Stimulated activated CD8-positive, alpha-beta memory T cell treated with anti-CD3 and anti-CD28 coated beads, Interleukin-7, amount 100 ng/mL, for 4 hours (primary cell): ENCODE measurements around the gene PPP2R2C.

Experiments used
- DNase-seq, 2 donors: peaks; one replicate each; pipeline ENCODE4 v3.0.0-alpha.2; 2020; ENCODE audit warnings: low read depth in 2 of 2

Gene PPP2R2C

DNA sequence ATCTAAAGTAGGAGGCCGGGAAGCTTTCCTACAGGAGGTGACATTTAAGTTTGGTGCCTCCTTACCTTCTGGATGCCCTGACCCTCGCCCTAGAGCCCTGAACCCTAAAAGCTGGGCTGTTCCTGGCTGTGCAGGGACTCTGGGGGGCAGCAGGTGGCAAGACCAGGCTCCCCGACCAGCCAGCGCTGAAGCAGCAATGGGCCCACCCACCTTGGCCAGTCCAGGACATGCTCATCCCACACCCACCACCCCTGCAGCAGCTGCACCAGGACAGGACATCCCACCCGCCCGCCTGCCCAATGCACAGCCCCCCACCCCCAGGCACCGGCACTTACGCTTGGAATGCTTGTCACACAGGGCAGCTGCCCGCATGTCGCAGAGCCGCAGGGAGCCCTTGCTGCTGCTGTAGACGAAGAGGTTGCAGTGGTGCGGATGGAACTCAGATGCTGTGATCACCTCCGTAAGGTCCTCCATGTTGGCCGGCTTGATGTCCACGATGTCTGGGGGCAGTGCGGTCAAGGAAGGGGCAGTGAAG lies 124.8 kb downstream of the PPP2R2C start:
- no peak for DNase-seq

DNA sequence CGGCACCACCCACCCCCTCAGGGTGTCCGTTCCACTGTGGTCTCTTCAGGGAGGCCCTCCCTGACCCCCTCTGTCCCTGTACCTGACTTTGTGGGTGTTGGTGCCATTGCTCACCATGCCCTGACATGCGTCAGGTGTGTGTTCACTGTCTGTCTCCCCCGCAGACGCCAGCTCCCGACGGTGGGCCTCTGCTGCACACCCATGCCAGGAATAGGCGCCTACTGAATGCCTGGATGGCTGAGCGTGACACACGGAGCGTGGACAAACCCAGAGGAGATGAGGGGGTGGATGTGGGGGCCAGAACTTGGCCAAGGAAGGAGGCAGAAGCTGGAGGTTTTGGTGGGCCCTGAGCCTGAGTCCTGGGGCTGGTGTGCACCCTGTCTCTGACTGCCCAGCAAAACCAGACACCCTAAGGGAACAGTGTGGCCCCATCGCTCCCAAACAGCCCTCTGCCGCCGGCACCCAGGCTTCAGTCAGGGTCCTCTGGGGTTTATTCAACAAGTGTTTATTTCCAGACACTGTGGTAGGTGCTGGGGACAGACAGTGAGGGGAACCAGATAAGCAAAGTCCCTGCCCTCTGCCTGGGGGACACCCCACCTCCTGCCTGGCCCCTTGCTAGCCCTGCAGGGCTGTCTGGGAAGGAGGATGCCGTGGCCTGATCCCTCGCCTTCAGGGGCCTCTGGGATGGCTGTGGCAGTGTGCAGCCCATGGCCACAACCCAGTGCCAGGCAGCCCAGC lies 125.9 kb downstream of the PPP2R2C start:
- DNase-seq: no peak

DNA sequence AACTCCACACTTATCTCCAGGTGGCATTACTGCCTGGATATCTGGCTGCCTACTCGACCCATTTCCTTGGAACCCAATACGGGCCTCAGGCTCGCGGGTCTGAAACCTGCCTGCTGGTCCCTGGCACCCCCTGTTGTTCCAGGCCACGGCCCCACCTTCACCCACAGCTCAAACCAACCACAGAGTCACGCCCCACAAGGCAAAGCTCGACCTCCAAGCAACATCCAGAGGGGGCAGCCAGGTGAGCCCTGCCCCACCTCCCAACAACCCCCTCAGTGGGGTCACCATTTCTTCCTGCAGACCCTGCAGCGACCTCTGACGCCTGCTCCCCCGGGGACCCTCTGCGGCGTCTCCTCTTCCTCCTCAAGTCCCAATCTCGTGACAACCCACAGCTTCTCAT lies 126.5 kb downstream of the PPP2R2C start:
- no peak for DNase-seq

DNA sequence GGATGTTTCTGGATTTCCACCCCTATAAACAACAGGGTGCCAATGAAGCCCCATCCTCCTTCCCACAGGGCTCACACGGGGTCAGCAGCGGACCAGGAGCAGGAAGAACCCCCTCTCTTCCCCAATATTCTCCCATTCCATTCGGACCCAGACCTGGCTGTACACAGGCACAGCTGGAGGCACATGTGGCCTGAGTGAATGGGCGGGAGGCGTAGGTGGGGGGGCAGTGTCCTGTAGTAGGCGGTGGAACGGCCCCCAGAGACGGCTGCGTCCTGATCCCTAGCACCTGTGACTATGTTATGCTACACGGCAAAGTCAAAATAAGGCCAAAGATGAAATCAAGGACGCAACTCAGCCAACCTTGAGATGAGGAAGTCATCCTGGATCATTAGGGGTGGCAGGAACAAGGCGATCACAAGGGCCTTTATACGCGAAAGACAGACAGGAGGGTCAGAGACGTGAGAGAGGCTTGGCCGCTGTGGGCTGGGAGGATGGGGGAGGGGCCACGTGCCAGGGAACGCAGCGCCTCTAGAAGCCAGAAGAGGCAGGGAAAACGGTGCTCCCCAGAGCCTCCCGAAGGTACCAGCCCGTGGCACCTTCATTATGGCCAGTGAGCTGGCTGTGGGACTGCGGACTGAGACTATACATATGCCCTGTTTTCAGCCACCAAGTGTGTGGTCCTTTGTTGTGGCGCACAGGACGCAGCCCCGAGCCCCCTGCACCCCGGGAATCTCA lies 127.2 kb downstream of the PPP2R2C start:
- no peak for DNase-seq

DNA sequence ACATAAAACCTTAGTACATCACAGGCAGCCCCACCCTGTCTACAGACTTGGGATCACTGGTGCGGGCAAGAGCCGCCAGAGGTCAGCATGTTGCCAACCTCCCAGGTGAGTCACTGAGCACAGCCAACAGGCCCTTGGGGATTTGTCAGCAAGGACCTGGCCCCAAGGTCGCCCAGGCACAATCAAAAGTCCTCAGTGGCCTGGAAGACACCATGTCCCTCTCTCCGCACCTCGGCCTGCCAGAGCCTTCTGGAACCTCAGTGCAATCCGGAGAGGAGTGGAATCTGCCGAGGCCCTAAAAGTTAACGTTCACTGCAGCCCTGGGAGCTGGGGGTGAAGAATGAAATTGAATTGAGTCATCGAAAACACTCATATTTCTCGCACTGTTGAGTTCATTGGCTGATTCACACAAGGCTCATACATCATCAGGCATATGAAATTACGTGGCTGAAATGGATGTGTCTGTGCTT lies 128.4 kb downstream of the PPP2R2C start:
- DNase-seq: no peak

DNA sequence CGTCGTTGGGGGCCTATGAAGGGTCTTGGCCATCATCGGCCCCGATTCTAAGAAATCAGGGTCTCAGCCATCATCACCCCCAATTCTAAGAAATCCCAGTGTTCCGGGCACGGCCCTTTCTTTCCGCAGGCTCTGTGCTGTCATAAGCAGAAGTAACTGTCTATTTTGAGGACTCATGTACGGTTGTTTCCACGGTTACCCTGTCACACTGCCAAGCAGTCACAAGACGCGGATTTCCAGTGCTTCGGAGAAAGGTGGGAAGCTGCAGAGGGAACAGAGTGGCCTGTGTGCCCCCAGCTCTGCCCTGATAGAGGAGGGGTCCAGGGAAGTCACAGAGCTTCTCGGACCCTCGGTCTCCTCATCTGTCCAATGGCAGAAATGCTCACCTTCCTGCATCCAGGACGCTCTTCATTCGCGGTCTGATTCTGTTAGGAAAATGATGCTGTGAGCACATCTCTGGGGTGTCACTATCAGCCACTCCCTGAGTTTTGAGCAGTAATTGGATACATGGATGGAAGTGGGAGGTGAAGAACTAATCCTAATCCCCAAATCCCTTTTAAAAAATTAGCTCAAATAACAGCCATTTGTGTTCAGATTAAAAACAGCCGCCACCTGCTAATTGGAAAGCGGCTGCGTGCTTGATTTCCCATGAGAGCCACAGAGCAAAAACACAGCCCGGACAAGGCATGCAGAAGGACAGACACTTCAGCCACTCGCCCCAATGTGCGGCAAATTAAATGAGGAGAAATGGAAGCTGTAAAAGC lies 129.7 kb downstream of the PPP2R2C start:
- no peak for DNase-seq

DNA sequence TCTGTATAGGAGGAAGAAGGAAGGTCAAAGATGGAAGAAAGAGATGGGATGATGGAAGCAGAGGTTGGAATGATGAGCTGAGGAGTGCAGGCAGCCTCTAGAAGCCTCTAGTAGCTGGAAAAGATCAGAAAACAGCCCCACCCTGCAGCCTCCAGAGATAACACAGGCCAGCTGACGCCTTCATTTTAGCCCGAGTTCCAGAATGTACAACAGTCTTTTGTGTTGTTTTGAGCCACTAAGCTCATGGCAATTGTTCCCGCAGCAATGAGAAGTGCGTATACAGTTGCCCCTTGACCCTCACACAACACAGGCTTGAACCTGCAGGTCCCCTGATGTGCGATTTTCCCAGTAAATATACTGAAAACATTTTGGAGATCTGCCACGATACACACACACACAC lies 130.7 kb downstream of the PPP2R2C start:
- no peak for DNase-seq

DNA sequence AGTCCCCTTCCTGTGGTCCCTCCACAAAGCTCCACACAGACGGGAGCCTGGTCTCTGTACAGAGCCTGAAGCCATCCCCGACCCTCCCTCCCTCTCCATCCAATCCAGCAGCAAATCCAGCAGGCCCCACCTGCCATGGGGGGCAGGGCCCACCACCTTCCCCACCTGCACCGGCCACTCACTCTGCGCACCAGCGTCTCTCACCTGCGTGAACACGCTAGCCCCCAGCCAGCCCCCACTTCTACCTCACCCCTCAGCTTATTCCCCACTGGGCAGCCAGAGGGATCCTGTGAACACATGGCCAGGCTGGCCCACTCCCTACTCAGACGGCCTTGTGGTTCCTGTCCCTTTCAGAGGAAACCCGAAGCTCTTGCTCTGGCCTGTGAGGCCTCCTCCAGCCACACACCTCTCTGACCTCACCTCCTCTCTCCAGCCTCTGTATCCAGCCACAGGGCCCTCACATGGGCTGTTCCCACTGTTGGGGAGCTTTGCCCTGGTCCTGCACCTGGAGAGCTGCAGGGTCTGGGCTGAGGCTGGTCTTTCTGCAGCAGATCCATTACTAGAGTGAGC lies 131.9 kb downstream of the PPP2R2C start:
- no peak for DNase-seq

DNA sequence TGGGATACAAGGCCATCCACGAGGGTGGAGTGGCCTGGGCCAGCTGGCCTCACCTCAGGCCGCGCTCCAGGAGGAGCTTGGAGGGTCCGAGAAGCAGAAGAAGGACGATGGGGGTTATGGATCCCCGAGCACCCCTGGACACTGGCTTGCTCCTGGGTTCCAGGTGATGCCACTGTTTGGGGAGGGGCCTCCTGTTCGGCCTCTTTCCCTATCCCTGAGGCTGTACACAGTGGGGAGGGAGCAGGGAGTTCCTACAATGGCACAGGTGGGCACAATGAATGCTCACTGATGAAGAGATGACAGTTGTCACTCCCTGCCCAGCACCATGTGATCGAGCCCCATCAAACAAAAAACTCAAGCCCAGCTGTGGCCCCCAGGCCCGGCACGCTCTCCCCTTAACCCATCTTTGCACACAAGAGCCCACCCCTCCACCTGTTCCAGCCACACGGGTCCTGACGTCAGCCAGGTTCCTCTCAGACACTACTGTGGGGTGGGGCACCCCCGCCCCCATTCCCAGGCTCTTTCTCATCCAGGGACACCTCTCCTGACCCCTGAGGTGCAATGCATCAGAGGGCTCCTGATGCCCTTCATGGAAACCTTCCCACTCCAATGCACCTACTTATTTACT lies 132.5 kb downstream of the PPP2R2C start:
- DNase-seq: no peak

DNA sequence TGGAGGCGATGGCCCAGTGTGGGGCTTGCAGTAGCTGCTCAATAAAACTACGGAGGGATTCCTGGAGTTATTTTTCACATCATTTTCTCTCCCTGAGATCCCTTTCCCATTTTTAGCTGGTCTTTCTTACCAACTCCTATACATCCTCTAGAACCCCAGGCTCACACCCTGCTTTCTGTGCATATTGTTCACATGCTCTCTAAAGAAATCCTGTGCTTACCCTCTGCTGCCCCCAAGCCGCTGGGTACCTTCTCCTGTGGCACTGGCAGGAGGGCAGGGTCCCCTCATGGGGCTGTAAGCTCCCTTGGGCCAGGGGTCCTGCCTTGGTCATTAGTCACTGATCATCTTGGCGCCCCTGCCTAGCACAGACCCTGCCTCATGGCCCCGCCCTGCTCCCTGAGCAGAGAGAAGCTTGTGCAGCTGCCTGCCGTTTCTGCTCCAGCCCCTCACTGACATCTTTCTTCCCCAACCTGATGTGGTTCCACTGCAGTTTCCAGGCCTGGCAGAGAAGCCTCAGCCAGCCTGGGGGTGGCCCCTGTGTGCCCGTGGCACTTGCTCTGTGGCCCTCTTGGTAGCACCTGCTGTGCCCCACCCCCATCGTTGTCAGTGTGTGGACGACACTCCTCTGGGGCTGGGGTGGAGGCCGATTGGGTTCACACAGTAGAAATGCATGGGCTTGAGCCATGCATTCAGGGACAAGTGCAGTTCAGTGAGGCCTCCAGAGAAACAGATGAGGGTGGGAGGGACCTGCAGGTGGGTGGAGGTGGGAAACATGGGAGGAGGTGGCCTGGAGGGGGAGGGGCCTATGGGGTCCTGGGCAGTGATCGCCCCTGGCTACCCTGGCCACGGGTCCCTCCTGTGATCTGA lies 133.2 kb downstream of the PPP2R2C start:
- no peak for DNase-seq

DNA sequence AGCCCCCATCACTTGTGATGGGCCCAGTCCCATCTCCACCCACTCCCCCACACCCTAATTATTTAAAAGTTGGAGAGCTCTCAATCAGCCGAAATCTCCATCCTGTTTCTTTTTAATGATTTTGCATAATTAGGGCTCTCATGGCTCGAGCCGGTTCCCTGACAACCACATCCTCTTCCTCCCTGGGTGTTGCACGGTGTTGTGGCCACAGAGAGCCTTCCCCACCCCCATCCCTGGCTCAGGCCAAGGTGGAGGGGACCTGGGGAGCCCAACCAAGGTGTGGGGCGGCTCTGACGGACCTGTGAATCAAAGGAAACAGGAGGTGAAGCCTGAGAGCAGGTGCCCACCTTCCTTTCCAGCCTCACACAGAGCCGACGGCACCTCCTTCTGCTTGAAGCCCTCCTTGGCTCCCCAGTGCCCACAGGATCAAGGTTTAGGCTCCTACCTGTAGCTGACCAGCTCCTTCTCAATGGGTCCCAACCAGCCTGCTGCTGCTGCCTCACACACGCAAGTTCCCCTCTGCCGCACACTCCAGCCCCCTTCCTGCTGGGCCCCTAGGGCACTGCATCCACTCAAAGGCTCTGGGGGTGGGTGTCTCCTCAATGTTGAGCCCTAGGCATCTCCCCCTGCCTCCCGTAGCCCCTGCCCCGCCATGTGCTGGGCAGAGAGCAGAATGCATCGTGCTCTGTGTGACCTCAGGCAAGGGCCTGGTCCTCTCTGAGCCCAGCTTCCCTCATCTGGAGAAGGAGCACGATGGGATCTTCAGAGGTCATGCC lies 134.1 kb downstream of the PPP2R2C start:
- no peak for DNase-seq

DNA sequence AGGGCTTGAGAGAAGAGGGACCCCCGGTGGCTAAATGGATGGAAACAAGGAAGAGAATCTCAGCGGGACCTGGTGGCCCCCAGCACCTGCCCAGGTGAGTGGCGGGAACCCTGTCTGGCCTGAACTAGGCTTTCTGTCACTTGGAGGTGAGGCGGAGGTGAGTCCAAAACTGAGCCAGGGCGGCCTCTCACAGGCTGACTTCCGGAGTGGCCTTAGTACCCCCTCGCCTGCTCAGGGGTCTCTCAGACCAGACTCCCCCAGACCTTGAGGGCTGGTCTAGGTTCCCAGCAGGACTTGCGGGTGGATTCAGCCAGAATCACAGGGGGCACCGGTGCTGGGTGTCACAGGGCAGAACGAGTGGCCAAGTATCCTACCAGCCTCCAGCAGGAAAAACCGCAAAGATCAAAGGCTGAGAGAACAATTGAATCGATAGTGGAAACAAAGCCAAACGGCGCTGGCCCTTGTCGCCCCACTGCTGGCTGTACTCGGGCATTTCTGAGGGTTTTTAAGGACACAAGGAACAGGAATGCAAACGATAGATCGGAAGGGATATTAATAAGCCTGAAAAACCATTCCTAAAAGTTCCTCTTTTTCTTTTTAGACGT lies 135.0 kb downstream of the PPP2R2C start:
- no peak for DNase-seq

DNA sequence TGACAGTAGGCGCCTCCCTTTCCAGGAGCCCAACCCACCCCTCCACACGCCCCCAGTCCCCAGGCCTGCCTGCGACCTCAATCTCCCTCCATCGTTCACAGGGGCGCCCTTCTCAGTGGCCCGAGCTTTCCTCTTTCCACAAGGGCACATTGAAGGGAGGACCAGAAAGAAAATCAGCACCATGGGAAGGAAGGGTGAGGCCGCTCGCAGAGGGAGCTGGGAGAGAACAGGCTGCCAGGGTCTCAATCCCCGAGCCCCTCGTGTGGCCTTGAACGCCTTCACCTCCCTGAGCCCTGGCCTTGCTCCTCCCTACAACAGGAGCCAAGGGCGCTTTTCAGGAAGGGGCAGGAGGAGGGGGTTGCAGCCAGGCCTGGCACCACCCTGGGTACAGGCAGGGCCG lies 136.2 kb downstream of the PPP2R2C start:
- DNase-seq: no peak

DNA sequence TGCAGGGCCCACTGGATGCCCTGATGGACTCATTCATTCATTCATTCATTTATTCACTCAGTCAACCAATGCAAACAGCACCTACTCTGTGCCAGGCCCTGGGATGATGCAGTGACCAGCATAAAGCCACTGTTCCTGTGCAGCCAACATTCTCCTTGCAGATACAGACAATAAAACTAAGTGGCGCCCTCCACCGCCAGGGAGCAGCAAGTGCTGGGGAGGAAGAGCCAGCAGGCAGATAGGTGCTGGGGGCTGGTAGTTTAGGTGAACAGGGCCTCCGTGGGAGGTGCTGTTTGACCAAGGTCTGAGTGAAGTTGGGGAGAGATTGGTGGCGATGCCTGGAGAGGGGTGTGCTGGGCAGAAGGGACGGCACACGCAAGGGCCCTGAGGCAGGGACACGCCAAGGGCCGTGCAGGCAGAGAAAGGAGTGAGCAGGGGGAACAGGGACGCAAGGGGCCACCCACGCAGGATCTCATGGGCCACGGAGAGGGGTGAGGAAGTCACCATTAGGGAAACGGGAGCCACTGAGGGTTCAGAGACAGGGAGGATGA lies 137.3 kb downstream of the PPP2R2C start:
- no peak for DNase-seq

DNA sequence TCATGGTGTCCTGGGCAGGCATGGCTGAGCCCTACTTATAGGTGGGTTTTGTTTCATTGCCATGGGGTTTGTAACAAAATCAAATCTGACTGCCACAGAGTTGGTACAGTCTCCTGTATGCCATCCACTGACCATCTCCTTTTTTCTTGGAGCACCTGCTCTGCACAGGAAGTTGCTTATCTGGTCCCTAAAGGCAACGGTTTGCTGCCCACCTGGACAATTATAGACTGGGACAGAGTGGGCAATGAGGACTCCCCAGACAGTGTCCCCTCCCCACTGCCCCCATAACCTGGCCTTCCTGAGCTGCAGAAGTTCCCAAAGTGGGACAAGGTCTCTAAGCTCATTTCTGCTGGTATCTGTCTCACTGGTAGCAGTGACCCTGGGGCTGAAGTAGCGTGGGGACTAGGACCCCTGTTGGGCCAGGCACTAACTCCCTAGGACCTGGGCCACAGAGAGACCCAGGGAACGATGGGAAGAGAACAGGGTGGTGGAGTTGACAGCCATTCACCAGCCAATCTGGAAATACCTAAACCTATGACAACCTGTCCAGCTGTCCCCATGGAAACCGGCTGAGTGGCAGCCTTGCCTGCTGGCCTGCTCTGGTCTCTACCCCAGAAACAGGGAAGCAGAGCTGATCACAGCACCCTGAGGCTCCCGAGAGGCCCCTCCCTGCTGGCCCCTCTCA lies 138.1 kb downstream of the PPP2R2C start:
- DNase-seq: no peak

DNA sequence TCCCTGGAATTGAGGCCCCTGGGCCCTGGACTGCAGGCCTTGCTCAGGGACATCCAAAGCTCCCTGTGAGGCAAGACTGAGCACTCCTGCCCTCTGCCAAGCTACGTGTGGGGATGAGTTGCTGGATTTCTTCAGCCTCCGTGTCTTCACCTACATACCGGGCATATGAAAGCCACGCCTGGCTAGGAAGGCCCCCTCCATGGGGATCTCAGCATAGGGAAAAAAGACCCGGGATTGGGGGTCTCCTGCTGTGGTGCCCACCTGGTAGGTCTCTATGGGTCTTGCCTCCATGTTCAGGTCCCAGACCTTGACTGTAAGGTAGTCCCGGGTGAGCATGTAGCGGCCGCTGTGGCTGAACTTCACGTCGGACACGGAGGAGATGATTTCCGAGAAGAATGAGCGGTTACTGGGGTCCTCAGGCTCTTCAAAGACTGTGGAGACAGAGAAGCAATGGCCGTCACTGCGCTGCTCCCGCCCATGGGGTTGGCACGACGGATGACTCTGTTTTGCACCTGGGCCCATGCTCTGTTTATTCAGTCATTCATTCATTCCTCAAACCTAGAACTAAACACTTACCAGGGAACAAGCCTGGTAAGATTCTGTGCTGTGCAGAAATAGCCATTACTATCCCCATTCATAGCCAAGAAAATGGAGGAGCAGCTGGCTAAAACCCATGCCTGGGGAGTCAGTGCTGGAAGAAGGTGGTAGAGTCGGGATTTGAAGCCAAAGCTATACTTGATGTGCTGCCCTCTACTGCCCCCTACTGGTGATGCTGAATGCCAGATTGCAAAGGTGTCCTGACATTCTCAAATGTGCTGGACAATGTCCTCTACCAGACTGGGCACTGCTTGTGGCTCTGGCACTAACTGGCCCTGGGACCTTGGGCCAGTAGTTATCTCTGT lies 138.9 kb downstream of the PPP2R2C start:
- no peak for DNase-seq

DNA sequence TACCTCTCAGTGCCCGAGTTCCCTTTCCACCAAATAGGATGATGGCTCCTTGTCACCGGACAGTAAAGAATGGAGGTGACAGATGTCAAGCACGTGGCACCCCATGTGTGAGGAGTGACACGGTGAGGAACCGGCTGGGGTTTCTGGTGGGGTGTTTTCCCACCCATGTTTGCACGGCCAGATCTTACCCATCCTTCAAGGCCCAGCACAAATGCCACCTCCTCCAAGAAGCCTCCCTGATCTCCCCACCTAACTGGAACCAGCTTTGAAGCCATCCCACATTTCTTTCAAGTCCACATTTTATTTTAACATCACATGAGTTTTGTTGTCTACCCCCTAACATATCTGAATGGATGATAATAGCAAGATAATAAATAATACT lies 139.8 kb downstream of the PPP2R2C start:
- DNase-seq: no peak
